Measurements from ENCODE around the gene SLC24A3. TPM values are rescaled to one million over a fixed set of nuclear protein-coding genes. Genes with fewer than 3 reads are reported as not detected.

The SLC24A3 gene
- polyA plus RNA-seq, 1 experiment = 1.7 TPM

GRCh38 chr20:19688031-19688806 lies 475.8 kb downstream of the SLC24A3 start:
- POLR2A ChIA-PET = no interaction called here
- TF ChIP-seq CTCF (IDR thresholded peaks at IDR 0.05; ENCODE audit: insufficient read depth, low read depth, low read length) = peak; percentile 88
- DNase-seq (ENCODE audit: low read depth) = peak; percentile 61
- no peaks in the 10 kb centered on the region for H3K36me3 ChIP-seq (ENCODE audit: control insufficient read depth, insufficient read depth, low read length)
- CTCF ChIA-PET = interaction anchor here (0.9 to 4.0 kb wide), 6 partner anchors 25 to 329 kb away, joined by 3 to 12 read pairs (median 6); partner anchors contain the start of gene NAA20
- H3K4me3 ChIP-seq (ENCODE audit: low read depth, low read length) = no peak overlapping the region
- H3K27me3 ChIP-seq (ENCODE audit: control insufficient read depth, insufficient read depth, low read length) = peaks cover 3% of the 10 kb centered on the region

GRCh38 chr20:19690462-19690861 lies 478.0 kb downstream of the SLC24A3 start:
- ChIA-PET POLR2A (no interaction called here), CTCF (interaction anchor here (0.6 to 1.3 kb wide), 5 partner anchors 68 to 363 kb away, joined by 3 to 4 read pairs (median 3); partner anchors contain the start of gene RIN2)
- DNase-seq (ENCODE audit: low read depth) = no peak
- no peak for TF ChIP-seq CTCF (IDR thresholded peaks at IDR 0.05; ENCODE audit: insufficient read depth, low read depth, low read length)
- no peak overlapping the region for H3K4me3 ChIP-seq (ENCODE audit: low read depth, low read length)
- H3K27me3 ChIP-seq (ENCODE audit: control insufficient read depth, insufficient read depth, low read length) = no peaks in the 10 kb centered on the region
- no peaks in the 10 kb centered on the region for H3K36me3 ChIP-seq (ENCODE audit: control insufficient read depth, insufficient read depth, low read length)

- TF ChIP-seq CTCF (IDR thresholded peaks at IDR 0.05; ENCODE audit: insufficient read depth, low read depth, low read length) = no peak
- DNase-seq (ENCODE audit: low read depth) = no peak
- CTCF ChIA-PET = interaction anchor here (1.0 to 1.3 kb wide), 3 partner anchors 75 to 362 kb away, joined by 3 read pairs; no protein-coding TSS in a partner anchor
- Histone ChIP-seq H3K36me3 (ENCODE audit: control insufficient read depth, insufficient read depth, low read length) (no peaks in the 10 kb centered on the region), H3K4me3 (ENCODE audit: low read depth, low read length) (no peak overlapping the region), H3K27me3 (ENCODE audit: control insufficient read depth, insufficient read depth, low read length) (no peaks in the 10 kb centered on the region)
- POLR2A ChIA-PET = no interaction called here
Measured at GRCh38 chr20:19691125-19691524, 478.7 kb downstream of the SLC24A3 start.

- H3K36me3 ChIP-seq (ENCODE audit: control insufficient read depth, insufficient read depth, low read length) = no peaks in the 10 kb centered on the region
- no peaks in the 10 kb centered on the region for H3K27me3 ChIP-seq (ENCODE audit: control insufficient read depth, insufficient read depth, low read length)
- ChIA-PET CTCF (interaction anchor here (0.8 to 3.3 kb wide), 7 partner anchors 12 to 341 kb away, joined by 3 to 11 read pairs (median 4); no protein-coding TSS in a partner anchor), POLR2A (no interaction called here)
- H3K4me3 ChIP-seq (ENCODE audit: low read depth, low read length) = no peak overlapping the region
- no peak for DNase-seq (ENCODE audit: low read depth)
- TF ChIP-seq CTCF (IDR thresholded peaks at IDR 0.05; ENCODE audit: insufficient read depth, low read depth, low read length) = no peak
Measured at GRCh38 chr20:19692100-19692499, 479.7 kb downstream of the SLC24A3 start.

- no peaks in the 10 kb centered on the region for H3K27me3 ChIP-seq (ENCODE audit: control insufficient read depth, insufficient read depth, low read length)
- CTCF ChIA-PET = interaction anchor here (0.6 to 3.3 kb wide), 18 partner anchors 9 to 341 kb away, joined by 3 to 13 read pairs (median 4); no protein-coding TSS in a partner anchor
- peak; percentile 86 for TF ChIP-seq CTCF (IDR thresholded peaks at IDR 0.05; ENCODE audit: insufficient read depth, low read depth, low read length)
- H3K4me3 ChIP-seq (ENCODE audit: low read depth, low read length) = no peak overlapping the region
- POLR2A ChIA-PET = no interaction called here
- H3K36me3 ChIP-seq (ENCODE audit: control insufficient read depth, insufficient read depth, low read length) = no peaks in the 10 kb centered on the region
- no peak for DNase-seq (ENCODE audit: low read depth)
Measured at GRCh38 chr20:19692685-19693119, 480.3 kb downstream of the SLC24A3 start.

Data from BJ (cell line).